Endodermal cell (in vitro differentiated cells): ENCODE results near the gene FSHR. TPM values are rescaled to one million over a fixed set of nuclear protein-coding genes. Genes with fewer than 3 reads are reported as not detected.

ENCODE experiments used
- DNase-seq: peaks from one replicate; pipeline ENCODE4 v3.0.0-alpha.2; 2017
- H3K27ac ChIP-seq: 2 replicates; pipeline ENCODE4 v1.5.1; 2013; ENCODE audit warnings: mild to moderate bottlenecking, low read depth, low read length, moderate library complexity
- H3K27me3 ChIP-seq: 2 replicates; pipeline ENCODE4 v1.6.1; 2013; ENCODE audit warnings: mild to moderate bottlenecking, low read length, moderate library complexity; ENCODE audit not compliant: insufficient read depth, control insufficient read depth, poor library complexity, severe bottlenecking
- H3K36me3 ChIP-seq: 2 replicates; pipeline ENCODE4 v1.7.0; 2013; ENCODE audit warnings: mild to moderate bottlenecking, low read length, moderate library complexity; ENCODE audit not compliant: control insufficient read depth, insufficient read depth
- H3K4me1 ChIP-seq: one replicate; pipeline ENCODE4 v1.7.0; 2013; ENCODE audit warnings: low read length; ENCODE audit not compliant: control insufficient read depth, insufficient read depth
- H3K4me3 ChIP-seq: 2 replicates; pipeline ENCODE4 v1.5.1; 2013; ENCODE audit warnings: mild to moderate bottlenecking, low read length, moderate library complexity
- H3K9ac ChIP-seq: 2 replicates; pipeline ENCODE4 v1.6.1; 2013; ENCODE audit warnings: mild to moderate bottlenecking, low read length, moderate library complexity; ENCODE audit not compliant: poor library complexity, severe bottlenecking; ENCODE audit errors: extremely low read depth
- H3K9me3 ChIP-seq: 2 replicates; pipeline ENCODE4 v1.6.1; 2013; ENCODE audit warnings: mild to moderate bottlenecking, low read length, moderate library complexity; ENCODE audit not compliant: control insufficient read depth
- H3K27ac Mint-ChIP-seq: 2 replicates; pipeline ENCODE4 v1.8.0; 2020; ENCODE audit warnings: mixed read lengths
- H3K27me3 Mint-ChIP-seq: 2 replicates; pipeline ENCODE4 v1.8.0; 2021; ENCODE audit warnings: mild to moderate bottlenecking, mixed read lengths; ENCODE audit not compliant: insufficient read depth
- H3K36me3 Mint-ChIP-seq: 2 replicates; pipeline ENCODE4 v1.8.0; 2020; ENCODE audit warnings: low read depth, mixed read lengths
- H3K4me1 Mint-ChIP-seq: 2 replicates; pipeline ENCODE4 v1.8.0; 2020; ENCODE audit warnings: mixed read lengths
- H3K4me3 Mint-ChIP-seq: 2 replicates; pipeline ENCODE4 v1.8.0; 2020; ENCODE audit warnings: mild to moderate bottlenecking, moderate library complexity, mixed read lengths
- H3K9me3 Mint-ChIP-seq: 2 replicates; pipeline ENCODE4 v1.8.0; 2020; ENCODE audit warnings: mild to moderate bottlenecking, mixed read lengths
- WGBS, 2 experiments: methylation state at CpG; one replicate each; pipeline versions ENCODE4 v1.1.5 to v1.1.7; 2013; ENCODE audit warnings: missing lambda C conversion rate in 2 of 2, mixed read lengths in 1 of 2; ENCODE audit not compliant: insufficient coverage in 1 of 2, insufficient read length in 1 of 2; 5-methylcytosine and 5-hydroxymethylcytosine counted together
- total RNA-seq, 2 donors: library from RNA; stranded (reverse); fragmentation: NEBNext Ultra II Directional in 1 of 2; extraction: Animal tissue kit (Norgen Biotek cat#: 25700) in 1 of 2; gene quantifications; 2 replicates in 1 of 2; 3 replicates in 1 of 2; pipeline ENCODE4 v1.2.1, GENCODE V29; 2021
- TF ChIP-seq, protein P1 (sequence below): fragments of 200-600 bp; sonication (generic); conservative IDR thresholded peaks from 2 replicates; pipeline ENCODE4 v1.5.0; 2021; ENCODE audit warnings: antibody characterized with exemption, mild to moderate bottlenecking

FSHR gene
- total RNA-seq, 2 donors from 2014 or later: 4.7 to 6.5 TPM

DNA sequence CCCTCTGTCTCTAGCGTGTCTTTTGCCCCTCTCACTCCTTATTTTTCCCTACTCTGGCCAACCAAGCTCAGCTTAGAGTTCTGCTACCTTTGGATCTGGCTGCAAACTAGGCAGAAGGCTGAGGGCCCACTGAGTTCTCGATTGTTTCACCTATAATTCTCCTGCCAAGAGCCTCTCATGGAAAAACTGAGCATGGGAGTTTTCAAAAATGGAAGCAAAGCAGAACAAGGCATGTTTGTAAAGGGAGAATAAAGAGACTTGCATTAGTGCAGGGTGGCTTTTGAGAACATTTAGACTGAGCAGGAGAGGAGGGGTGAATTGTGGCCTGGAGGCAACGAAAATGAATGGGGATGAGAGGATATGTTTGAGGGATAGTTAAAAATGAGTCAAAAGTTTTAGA lies 45.9 kb downstream of the FSHR start:
- Histone ChIP-seq H3K9ac (no peak overlapping the region), H3K27me3 (no peaks in the 10 kb centered on the region), H3K9me3 (no peaks in the 10 kb centered on the region), H3K4me3 (no peak overlapping the region), H3K36me3 (no peaks in the 10 kb centered on the region), H3K27ac (no peak overlapping the region), H3K4me1 (peaks cover 7% of the 10 kb centered on the region)
- DNase-seq: no peak
- TF ChIP-seq, protein P1, sequence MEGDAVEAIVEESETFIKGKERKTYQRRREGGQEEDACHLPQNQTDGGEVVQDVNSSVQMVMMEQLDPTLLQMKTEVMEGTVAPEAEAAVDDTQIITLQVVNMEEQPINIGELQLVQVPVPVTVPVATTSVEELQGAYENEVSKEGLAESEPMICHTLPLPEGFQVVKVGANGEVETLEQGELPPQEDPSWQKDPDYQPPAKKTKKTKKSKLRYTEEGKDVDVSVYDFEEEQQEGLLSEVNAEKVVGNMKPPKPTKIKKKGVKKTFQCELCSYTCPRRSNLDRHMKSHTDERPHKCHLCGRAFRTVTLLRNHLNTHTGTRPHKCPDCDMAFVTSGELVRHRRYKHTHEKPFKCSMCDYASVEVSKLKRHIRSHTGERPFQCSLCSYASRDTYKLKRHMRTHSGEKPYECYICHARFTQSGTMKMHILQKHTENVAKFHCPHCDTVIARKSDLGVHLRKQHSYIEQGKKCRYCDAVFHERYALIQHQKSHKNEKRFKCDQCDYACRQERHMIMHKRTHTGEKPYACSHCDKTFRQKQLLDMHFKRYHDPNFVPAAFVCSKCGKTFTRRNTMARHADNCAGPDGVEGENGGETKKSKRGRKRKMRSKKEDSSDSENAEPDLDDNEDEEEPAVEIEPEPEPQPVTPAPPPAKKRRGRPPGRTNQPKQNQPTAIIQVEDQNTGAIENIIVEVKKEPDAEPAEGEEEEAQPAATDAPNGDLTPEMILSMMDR: no peak
- Mint-ChIP-seq H3K4me1 (peaks cover 20% of the 10 kb centered on the region), H3K36me3 (no peaks in the 10 kb centered on the region), H3K27me3 (peaks cover 2% of the 10 kb centered on the region), H3K9me3 (no peaks in the 10 kb centered on the region), H3K27ac (no peak overlapping the region), H3K4me3 (no peak overlapping the region)
- 96% methylated on average over 3 of the region's 3 CpGs; no CpG with 5 or more reads in 1 of the 2 experiments for WGBS, 2 experiments

DNA sequence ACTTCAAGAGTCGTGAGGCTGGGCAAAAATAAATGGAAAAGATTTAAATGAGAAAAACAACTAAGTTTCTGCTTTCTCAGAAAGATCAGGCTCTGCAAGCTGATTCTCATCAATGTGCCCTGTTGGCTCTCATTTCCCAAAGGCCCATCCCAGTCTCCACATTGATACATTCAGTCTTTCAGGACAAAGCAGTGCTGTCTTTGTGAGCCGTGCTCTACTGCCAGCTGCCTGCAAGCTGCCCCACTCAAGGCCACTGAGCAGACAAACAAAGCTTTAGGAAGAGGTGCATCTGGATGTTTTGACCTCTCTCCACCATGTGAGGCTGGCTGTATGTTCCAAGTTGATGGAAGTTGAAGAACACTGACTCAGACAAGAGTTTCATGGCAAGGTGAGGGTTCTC lies 48.8 kb downstream of the FSHR start:
- Histone ChIP-seq H3K9ac (no peak overlapping the region), H3K4me3 (no peak overlapping the region), H3K27ac (no peak overlapping the region), H3K36me3 (no peaks in the 10 kb centered on the region), H3K9me3 (no peaks in the 10 kb centered on the region), H3K27me3 (no peaks in the 10 kb centered on the region), H3K4me1 (peaks cover 7% of the 10 kb centered on the region)
- Mint-ChIP-seq H3K9me3 (no peaks in the 10 kb centered on the region), H3K27me3 (peaks cover 2% of the 10 kb centered on the region), H3K4me3 (no peak overlapping the region), H3K27ac (no peak overlapping the region), H3K36me3 (no peaks in the 10 kb centered on the region), H3K4me1 (peaks cover 23% of the 10 kb centered on the region)
- WGBS, 2 experiments: 75 to 85% methylated on average over 2 of the region's 2 CpGs
- DNase-seq: no peak
- TF ChIP-seq, protein P1: no peak

DNA sequence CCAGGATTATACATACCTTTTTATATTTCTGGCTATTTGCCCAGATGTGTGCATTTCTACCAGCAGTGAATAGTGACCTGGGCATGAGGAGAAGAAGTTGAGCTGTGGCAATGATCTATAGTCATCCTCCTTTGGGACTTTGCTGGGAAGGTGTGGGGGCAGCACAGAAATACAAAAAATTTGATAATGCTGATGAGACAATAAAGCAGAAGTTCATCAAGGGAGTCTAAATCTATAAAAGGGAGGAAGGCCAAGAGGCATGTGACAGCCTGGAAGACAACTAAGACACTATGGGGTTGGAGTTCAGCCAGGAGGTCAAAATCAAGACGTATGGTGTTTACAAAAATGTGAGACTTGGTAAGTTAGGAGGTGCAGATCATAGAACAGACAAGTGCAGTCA lies 52.2 kb downstream of the FSHR start:
- H3K4me3 ChIP-seq: no peak overlapping the region
- Mint-ChIP-seq H3K27me3 (no peaks in the 10 kb centered on the region), H3K9me3 (no peaks in the 10 kb centered on the region), H3K4me1 (peaks cover 23% of the 10 kb centered on the region), H3K4me3 (no peak overlapping the region), H3K27ac (no peak overlapping the region), H3K36me3 (no peaks in the 10 kb centered on the region)
- TF ChIP-seq, protein P1: no peak
- H3K9me3 ChIP-seq: no peaks in the 10 kb centered on the region
- 91 to 92% methylated on average over 1 of the region's 1 CpG for WGBS, 2 experiments
- H3K27me3 ChIP-seq: no peaks in the 10 kb centered on the region
- no peaks in the 10 kb centered on the region for H3K36me3 ChIP-seq
- no peak for DNase-seq
- no peak overlapping the region for H3K9ac ChIP-seq
- H3K4me1 ChIP-seq: peaks cover 7% of the 10 kb centered on the region
- H3K27ac ChIP-seq: no peak overlapping the region
